GM12891 (cell line): Measurements from ENCODE around the gene RHOU.

Experiments used
- DNase-seq: peaks from one replicate; pipeline ENCODE4 v3.0.0; 2011; ENCODE audit warnings: low spot score; ENCODE audit not compliant: insufficient read length
- FAIRE-seq: peaks from 2 replicates; lab custom pipeline; 2011; peaks lifted over from hg19 to GRCh38; lab: Jason Lieb, UNC
- PAX5 ChIP-seq: IDR thresholded peaks from 2 replicates; pipeline ENCODE4 v1.6.1; 2011; ENCODE audit warnings: low read length, moderate library complexity, mild to moderate bottlenecking; ENCODE audit not compliant: insufficient read depth, severe bottlenecking
- POLR2A ChIP-seq: IDR thresholded peaks from 2 replicates; pipeline ENCODE4 v1.6.1; 2011; ENCODE audit warnings: low read depth, low read length, control low read depth
- POLR2AphosphoS5 ChIP-seq: IDR thresholded peaks from 2 replicates; pipeline ENCODE4 v1.6.1; 2011; ENCODE audit warnings: low read depth, low read length, control low read depth
- POU2F2 ChIP-seq: IDR thresholded peaks from 2 replicates; pipeline ENCODE4 v1.6.1; 2011; ENCODE audit warnings: low read depth, mild to moderate bottlenecking, control low read depth, low read length, moderate library complexity
- SPI1 ChIP-seq: IDR thresholded peaks from 2 replicates; pipeline ENCODE4 v1.6.1; 2011; ENCODE audit warnings: low read depth, low read length, control low read depth
- TAF1 ChIP-seq: IDR thresholded peaks from 2 replicates; pipeline ENCODE4 v1.6.1; 2011; ENCODE audit warnings: low read depth, low read length, control low read depth

RHOU gene

DNA sequence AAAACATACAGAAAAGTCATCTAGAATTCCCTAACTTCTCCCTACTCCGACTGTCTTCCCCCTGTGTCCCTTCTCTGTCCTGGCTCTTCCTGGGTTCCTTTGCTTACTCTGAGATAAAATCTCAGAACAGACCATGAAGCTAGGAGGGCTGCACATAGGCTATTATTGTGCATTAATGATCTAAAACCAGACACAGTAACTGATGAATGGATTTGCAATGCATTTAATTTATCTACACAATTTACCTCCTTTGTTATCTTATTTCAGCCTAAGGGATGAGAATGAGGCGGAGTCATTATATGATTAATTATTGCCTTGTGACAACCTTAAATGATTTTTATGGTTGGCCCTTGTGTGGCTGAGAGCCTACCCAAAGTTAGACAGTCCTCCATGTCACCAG is 14.5 kb downstream of the RHOU start:
- no peak for FAIRE-seq
- no peak for DNase-seq
- TF ChIP-seq TAF1 (no peak), PAX5 (no peak), SPI1 (no peak), POLR2A (no peak), POU2F2 (no peak)

DNA sequence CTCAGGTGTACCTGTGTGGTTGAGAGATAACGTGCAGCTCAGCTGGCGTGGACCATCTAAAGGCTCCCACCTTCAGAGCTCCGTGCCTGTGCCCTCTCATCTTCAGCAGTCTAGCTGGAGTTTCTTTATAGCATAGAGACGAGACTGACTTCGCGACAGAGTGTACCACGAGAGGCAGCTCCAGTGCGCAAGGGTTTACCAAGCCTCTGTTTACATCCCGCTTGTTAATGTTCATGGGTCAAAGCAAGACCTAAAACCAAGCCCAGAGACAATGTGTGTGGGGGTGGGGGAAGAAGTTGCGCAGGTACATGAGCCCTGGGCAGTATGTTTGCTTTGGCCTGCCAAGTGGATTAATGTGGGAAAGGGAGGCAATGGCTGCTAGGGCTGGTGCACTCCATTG is 15.6 kb downstream of the RHOU start:
- DNase-seq = no peak
- TF ChIP-seq POLR2AphosphoS5 (no peak), PAX5 (no peak), TAF1 (no peak), SPI1 (no peak), POLR2A (no peak), POU2F2 (no peak)
- FAIRE-seq = no peak

DNA sequence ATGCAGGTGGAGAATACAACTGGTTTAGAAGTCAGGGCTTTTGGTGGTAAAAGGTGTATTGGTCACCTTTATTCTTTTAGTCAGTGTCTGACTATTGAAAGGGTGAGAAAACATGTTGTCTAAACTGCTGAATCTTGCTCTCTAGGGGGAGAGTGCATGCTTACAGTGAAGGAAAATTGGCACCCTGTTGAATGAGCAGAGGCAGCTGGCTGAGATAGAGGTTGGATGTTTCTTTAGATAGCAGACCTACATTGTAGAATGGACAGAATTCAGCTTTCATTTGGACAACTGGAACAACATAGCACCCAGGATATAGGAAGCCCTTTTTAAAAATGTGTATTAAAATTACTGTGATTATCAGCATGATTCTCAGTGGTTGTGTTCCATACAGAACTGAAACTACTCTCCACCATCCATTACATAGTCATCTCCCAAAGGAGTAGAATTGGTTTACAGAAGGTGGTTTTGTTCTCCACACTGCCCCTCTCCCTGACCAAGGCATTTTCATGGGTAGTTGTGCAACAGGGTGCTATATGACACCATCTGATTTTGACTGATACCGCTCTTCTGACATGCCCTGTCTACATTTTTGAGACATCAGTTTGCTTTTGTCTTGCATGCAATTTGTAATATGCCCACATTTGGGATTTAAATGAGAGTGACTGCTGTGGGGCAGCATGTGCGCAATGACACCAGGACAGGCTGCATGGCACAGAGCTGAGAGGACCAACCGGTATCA is 16.2 kb downstream of the RHOU start:
- FAIRE-seq (no peak), DNase-seq (no peak)
- TF ChIP-seq SPI1 (no peak), POU2F2 (no peak), PAX5 (no peak), POLR2AphosphoS5 (no peak), TAF1 (no peak), POLR2A (no peak)

DNA sequence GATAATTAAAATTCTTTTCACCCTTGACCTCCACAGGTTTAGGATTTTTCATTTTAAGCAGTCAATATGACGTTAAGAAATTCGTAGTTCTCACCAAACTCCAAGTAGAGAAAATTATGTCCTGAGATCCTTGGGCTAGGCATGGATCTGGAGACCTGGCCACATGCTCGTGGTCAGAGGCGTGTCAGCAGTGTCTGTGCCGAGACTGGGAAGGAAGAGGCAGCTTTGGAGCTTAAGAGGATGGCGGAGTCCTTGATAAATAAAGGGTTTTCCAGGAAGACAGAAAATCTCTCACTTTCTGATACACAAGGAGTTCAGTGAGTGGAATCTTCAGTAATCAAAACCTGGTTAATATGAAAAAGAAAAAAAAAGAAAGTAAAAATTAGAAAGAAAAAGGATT is 17.0 kb downstream of the RHOU start:
- FAIRE-seq (no peak), DNase-seq (no peak)
- TF ChIP-seq POLR2A (no peak), SPI1 (no peak), TAF1 (no peak), POLR2AphosphoS5 (no peak), PAX5 (no peak), POU2F2 (no peak)

DNA sequence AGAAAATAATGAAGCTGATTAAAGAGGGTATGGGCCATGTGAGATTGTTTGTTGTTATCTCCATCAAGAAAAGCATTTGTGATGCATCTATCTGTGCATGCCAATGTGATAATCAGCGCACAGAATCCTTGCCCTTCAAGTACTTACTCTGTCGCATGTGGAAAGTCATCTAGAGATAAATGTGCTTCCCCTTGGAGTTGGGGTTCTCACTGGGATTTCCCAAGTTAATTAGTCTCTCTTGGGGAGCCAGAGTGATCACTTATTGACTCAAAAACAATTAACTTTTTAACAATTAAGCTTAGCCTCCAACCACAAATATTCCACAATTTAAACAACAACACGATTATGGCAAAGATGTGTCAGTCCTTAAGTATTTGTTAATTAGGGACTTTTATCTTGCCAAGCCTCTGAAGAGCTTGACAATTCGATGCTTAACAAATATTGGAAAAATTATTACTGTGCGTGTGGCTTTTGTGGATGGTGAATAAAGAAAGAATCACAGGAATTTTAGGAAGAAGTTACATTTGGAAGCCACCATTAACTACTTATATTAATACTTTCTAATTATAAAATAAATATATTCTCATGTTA is 17.5 kb downstream of the RHOU start:
- DNase-seq = no peak
- FAIRE-seq = no peak
- TF ChIP-seq TAF1 (no peak), POLR2AphosphoS5 (no peak), POLR2A (no peak), SPI1 (no peak), PAX5 (no peak), POU2F2 (no peak)

DNA sequence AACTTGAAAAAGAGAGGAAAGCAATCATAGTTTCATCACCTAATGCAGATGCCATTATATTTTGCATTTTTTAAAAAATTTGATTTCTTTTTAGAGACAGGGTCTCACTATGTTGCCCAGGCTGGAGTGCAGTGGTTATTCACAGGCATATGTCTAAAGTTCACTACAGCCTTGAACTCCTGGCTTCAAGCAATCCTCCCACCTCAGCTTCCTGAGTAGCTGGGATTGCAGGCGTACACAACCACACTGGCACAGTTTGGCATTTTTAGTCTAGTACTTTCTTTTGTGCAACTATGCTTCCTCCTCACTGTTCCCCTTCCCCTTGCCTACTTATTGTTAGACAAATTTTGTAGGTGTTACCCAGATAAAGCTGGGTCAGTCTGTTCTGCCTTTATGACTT is 18.0 kb downstream of the RHOU start:
- DNase-seq = no peak
- no peak for FAIRE-seq
- TF ChIP-seq TAF1 (no peak), PAX5 (no peak), SPI1 (no peak), POLR2AphosphoS5 (no peak), POU2F2 (no peak), POLR2A (no peak)

DNA sequence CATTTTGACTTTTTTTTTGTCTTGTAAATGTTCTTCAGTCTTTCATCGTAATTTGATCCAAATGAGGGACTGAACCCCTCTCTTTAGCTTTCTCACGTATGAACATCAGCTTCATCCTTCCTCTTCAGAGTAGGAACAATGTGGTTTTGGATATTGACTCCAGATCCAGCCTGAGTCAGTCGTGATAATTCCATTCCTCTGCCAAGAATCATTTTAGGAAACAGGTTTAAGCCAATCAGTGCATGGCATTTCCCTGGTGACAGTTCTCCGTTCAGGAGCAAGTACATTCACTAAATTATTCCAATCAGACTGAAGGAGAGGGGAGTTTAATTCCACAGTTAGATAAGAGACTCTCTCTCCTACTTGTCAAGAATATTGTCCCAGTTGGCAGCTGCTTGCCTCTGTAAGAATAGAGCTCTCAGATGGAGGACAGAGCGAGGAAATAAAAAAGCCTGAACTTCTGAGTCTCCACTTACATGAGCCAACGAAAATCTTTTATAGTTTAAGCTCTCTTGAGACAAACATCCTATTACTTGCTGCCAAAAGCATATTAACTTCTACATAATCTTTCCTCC is 18.6 kb downstream of the RHOU start:
- DNase-seq (no peak), FAIRE-seq (no peak)
- TF ChIP-seq PAX5 = no peak
- TF ChIP-seq TAF1 = no peak
- no peak for TF ChIP-seq SPI1
- no peak for TF ChIP-seq POU2F2
- TF ChIP-seq POLR2A = no peak
- no peak for TF ChIP-seq POLR2AphosphoS5

DNA sequence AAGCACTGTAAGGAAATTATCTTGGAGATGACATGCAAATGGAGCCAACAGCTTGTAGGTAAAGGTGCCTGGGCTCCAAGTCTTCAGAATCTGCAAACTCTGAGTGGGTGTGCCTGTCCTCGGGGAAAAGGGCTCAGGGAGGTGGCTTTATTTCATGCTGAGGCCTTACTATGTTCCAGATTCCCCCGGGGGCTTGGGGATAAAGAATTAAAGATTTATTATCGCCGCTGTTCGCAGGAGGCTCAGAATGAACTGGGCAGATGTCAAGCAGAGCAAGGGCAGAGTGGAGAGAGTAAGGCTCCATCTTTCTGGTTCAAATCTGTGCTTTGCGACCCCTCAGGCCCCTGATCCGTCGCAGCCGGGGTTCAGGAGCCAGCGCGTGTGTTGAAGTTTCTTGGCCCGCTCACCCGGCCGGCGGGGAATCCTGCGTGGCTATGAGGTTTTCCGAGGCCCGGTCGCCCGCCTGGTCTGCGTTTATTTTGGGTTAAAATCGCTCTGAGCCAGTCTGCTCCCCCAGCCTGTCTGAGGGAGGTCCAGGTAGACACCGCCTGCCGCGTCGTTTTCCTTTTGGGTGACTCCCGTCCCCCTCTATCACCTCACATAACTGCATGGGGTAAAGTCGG is 19.5 kb downstream of the RHOU start:
- TF ChIP-seq TAF1 = no peak
- FAIRE-seq (no peak), DNase-seq (no peak)

DNA sequence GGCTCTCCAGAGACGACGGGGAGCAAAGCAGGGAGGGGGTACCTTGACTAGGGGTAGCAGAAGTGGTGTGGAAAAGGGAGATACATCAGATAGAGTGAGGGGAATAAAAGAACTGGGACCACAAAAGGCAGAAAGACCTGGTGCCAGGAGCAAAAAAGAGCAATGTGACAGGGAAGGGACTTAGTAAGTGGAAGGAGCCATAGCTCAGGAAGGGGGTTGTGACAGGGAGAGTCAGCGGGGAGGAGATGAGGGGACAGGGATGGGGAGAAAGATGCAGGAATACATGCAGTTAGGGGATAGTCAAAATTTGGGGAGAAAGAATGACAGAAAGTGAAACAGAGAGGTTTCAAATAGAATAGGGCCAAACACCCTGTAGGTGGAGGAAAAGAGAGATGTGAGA is 20.5 kb downstream of the RHOU start:
- TF ChIP-seq POU2F2 (no peak), TAF1 (no peak), SPI1 (no peak), POLR2A (no peak), PAX5 (no peak), POLR2AphosphoS5 (no peak)
- DNase-seq (no peak), FAIRE-seq (no peak)

DNA sequence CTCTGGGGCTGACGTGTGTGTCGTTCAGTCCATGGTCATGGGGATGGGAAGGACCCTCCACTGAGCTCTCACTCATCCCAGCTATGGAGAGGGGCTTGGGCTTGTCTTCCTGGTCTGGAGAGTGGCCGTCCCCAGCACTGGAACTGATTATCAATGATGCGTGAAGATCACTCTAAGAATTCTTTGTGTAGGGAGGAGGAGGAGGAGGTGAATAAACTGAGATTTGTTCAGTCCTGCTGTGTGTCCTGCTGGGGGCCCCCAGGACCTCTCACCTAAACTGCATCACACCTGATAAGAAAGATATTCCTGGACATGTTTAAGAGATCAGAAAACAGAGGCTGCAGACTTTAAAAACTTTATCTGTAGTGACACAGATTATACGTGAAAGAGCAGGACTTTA is 21.2 kb downstream of the RHOU start:
- no peak for FAIRE-seq
- no peak for DNase-seq
- no peak for TF ChIP-seq POU2F2
- no peak for TF ChIP-seq POLR2AphosphoS5
- TF ChIP-seq SPI1 = no peak
- TF ChIP-seq TAF1 = no peak
- TF ChIP-seq POLR2A = no peak
- no peak for TF ChIP-seq PAX5
